Neural crest cell (in vitro differentiated cells): ENCODE measurements around the gene CSN1S1. TPM values are rescaled to one million over a fixed set of nuclear protein-coding genes. Genes with fewer than 3 reads are reported as not detected.

Experiments used
- DNase-seq: peaks from one replicate; pipeline ENCODE4 v3.0.0; 2021; ENCODE audit warnings: low read depth, mixed read lengths, low spot score
- H3K27ac Mint-ChIP-seq: one replicate; pipeline ENCODE4 v1.8.0; 2021; ENCODE audit warnings: mild to moderate bottlenecking, mixed read lengths; ENCODE audit not compliant: unreplicated experiment
- H3K27me3 Mint-ChIP-seq: 2 replicates; pipeline ENCODE4 v1.8.0; 2021; ENCODE audit warnings: low read depth, mild to moderate bottlenecking, mixed read lengths
- H3K36me3 Mint-ChIP-seq: 2 replicates; pipeline ENCODE4 v1.8.0; 2021; ENCODE audit warnings: low read depth, mild to moderate bottlenecking, mixed read lengths
- H3K4me1 Mint-ChIP-seq: 2 replicates; pipeline ENCODE4 v1.8.0; 2021; ENCODE audit warnings: mixed read lengths
- H3K4me3 Mint-ChIP-seq: one replicate; pipeline ENCODE4 v1.8.0; 2021; ENCODE audit warnings: mild to moderate bottlenecking, mixed read lengths
- H3K9me3 Mint-ChIP-seq: 2 replicates; pipeline ENCODE4 v1.8.0; 2021; ENCODE audit warnings: mixed read lengths
- total RNA-seq: library from RNA; stranded (reverse); gene quantifications from 2 replicates; pipeline ENCODE4 v1.2.1, GENCODE V29; 2021
- TF ChIP-seq, protein P1 (sequence below): fragments of 200-600 bp; sonication (generic); conservative IDR thresholded peaks from 2 replicates; pipeline ENCODE4 v1.5.0; 2021; ENCODE audit warnings: antibody characterized with exemption, mild to moderate bottlenecking

The CSN1S1 gene
- total RNA-seq, 1 donor from 2014 or later, result not detected

DNA sequence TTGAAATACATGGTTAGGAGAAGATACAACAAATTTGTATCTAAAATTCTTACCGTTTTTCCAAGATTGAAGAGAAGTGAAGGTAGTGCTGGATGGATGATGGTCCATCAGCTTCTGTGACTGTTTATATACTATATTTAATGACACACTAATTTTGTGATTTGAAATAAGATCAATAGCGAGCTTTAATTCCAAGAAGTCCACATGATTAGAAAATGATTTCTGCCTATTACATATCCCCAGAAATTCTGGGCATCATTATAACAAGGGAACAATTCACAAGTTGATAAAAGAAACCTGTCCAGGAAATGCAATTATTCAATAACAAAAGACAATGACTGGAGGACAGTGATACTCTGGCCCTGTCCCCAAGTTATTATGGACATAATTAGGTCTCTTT is 34.8 kb downstream of the CSN1S1 start, which contains the start of gene CSN2:
Gene CSN2, minus strand, starts transcription at position 101 of the 400 bp plus-strand sequence. CDS start 4,733 bp downstream, outside the sequence.
- Mint-ChIP-seq H3K4me3 (no peak within 1 kb of the TSS), H3K36me3 (no peaks in the 10 kb centered on the region), H3K9me3 (no peaks in the 10 kb centered on the region), H3K27ac (no peak within 1 kb of the TSS), H3K27me3 (no peaks in the 10 kb centered on the region), H3K4me1 (no peaks in the 10 kb centered on the region)
- no peak for DNase-seq
- TF ChIP-seq, protein P1, sequence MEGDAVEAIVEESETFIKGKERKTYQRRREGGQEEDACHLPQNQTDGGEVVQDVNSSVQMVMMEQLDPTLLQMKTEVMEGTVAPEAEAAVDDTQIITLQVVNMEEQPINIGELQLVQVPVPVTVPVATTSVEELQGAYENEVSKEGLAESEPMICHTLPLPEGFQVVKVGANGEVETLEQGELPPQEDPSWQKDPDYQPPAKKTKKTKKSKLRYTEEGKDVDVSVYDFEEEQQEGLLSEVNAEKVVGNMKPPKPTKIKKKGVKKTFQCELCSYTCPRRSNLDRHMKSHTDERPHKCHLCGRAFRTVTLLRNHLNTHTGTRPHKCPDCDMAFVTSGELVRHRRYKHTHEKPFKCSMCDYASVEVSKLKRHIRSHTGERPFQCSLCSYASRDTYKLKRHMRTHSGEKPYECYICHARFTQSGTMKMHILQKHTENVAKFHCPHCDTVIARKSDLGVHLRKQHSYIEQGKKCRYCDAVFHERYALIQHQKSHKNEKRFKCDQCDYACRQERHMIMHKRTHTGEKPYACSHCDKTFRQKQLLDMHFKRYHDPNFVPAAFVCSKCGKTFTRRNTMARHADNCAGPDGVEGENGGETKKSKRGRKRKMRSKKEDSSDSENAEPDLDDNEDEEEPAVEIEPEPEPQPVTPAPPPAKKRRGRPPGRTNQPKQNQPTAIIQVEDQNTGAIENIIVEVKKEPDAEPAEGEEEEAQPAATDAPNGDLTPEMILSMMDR, result no peak

DNA sequence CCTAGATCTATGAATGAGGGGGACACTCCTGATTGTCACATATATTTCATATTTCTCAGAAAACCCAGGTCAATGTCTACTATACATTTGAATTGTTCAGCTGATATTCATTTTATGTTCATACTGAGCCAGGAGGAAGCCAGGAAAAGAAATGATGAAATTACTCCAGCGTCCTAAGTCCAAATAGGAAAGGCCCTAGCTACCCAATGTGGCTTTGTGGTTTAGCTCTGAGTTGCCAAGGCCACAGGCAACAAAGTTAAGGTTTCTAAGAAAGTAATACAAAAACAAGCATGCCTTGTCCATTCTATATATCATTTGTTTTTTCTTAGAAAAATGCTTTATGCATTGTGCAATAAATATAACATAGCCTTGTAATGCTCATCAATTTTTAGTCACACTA is 39.2 kb downstream of the CSN1S1 start:
- Mint-ChIP-seq H3K27me3 (peaks cover 5% of the 10 kb centered on the region), H3K4me1 (no peaks in the 10 kb centered on the region), H3K27ac (no peak overlapping the region), H3K4me3 (no peak overlapping the region), H3K9me3 (no peaks in the 10 kb centered on the region), H3K36me3 (no peaks in the 10 kb centered on the region)
- DNase-seq, result no peak
- TF ChIP-seq, protein P1, result no peak

DNA sequence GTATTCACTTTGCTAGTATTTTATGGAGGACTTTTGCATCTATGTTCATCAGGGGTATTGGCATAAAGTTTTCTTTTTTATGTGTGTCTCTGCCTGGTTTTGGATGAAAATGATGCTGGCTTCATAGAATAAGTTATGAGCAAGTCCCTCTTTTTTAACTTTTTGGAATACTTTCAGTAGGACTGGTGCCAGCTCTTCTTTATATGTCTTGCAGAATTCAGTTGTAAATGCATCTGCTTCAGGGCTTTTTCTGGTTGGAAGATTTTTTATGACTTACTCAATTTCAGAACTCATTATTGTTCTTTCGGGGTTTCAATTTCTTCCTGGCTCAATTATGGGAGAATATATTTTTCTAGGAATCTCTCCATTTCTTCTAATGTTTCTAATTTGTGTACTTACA is 43.8 kb downstream of the CSN1S1 start:
- no peaks in the 10 kb centered on the region for H3K9me3 Mint-ChIP-seq
- TF ChIP-seq, protein P1, result no peak
- H3K27ac Mint-ChIP-seq, result no peak overlapping the region
- H3K4me1 Mint-ChIP-seq, result no peaks in the 10 kb centered on the region
- no peak overlapping the region for H3K4me3 Mint-ChIP-seq
- no peak for DNase-seq
- peaks cover 5% of the 10 kb centered on the region for H3K27me3 Mint-ChIP-seq
- H3K36me3 Mint-ChIP-seq, result no peaks in the 10 kb centered on the region

DNA sequence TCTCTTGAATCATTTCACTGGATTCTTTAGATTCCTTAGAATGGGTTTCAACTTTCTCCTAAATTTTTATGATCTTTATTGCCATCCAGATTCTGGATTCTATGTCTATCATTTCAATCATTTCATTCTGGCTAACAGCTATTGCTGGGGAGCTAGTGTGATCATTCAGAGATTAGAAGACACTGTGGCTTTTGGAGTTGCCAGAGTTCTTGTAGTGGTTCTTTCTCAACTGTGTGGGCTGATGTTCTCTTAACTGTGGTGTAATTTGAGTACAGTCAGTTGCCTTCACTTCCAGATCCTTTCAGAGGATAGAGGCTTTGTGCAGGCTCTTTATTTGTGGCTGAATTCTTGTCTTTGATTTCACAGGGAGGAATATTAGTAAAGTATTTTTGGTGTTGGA is 46.7 kb downstream of the CSN1S1 start:
- Mint-ChIP-seq H3K4me3 (no peak overlapping the region), H3K27me3 (peaks cover 3% of the 10 kb centered on the region), H3K4me1 (no peaks in the 10 kb centered on the region), H3K9me3 (no peaks in the 10 kb centered on the region), H3K27ac (no peak overlapping the region), H3K36me3 (no peaks in the 10 kb centered on the region)
- TF ChIP-seq, protein P1, result no peak
- no peak for DNase-seq

DNA sequence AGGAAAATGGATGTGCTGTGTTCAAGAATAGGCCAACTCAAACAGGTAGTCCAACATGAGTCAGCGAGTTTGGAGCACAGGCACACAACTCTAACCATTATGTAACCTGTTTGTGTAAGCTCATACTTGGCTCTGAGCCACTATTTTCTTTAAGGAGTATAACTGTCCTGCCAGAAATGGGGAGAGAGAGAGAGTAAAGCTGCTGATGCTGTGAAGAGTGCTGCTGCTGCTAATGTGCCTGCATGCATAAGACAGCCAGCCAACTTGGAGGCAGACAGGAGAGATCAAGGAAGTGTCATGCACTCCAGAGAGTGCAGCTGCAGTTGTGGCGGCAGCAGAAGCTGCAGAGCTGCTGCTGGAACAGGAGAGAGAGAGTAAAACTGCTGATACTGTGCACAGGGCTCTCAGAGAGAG is 53.2 kb downstream of the CSN1S1 start:
- H3K27ac Mint-ChIP-seq, result no peak overlapping the region
- H3K9me3 Mint-ChIP-seq, result no peaks in the 10 kb centered on the region
- no peaks in the 10 kb centered on the region for H3K4me1 Mint-ChIP-seq
- TF ChIP-seq, protein P1, result no peak
- no peaks in the 10 kb centered on the region for H3K36me3 Mint-ChIP-seq
- H3K27me3 Mint-ChIP-seq, result no peaks in the 10 kb centered on the region
- DNase-seq, result no peak
- H3K4me3 Mint-ChIP-seq, result no peak overlapping the region

DNA sequence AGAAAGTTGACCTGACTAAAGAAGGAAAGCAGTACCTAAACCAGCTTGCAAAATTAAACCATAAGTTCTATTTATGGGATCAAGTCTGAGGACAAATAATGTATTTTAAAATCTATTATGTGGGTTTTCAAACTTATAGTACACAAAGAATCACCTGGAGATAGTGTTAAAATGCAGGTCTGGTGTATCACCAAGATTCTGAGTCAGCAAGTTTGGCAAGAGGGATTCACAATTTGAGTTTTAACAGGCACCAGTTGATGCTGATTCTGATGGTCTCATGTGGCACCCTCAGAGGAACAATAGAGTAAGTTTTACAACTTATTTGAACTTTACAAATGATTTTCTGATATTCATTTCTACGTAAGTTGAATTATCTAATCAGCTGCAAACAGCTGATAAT is 55.8 kb downstream of the CSN1S1 start:
- Mint-ChIP-seq H3K36me3 (no peaks in the 10 kb centered on the region), H3K4me1 (no peaks in the 10 kb centered on the region), H3K4me3 (no peak overlapping the region), H3K27ac (no peak overlapping the region), H3K9me3 (no peaks in the 10 kb centered on the region), H3K27me3 (no peaks in the 10 kb centered on the region)
- TF ChIP-seq, protein P1, result no peak
- no peak for DNase-seq
